HG03196 (cell line): ENCODE measurements around the gene RCHY1.
"Not testable (repeated sequence)": the region's sequence is repeated elsewhere in the genome, so short reads cannot be mapped to it uniquely, and the experiment has no call there.

Experiments
- ATAC-seq: cut with Tn5 transposase; IDR thresholded peaks from one replicate; pipeline ENCODE4 v1.9.1; 2021; ENCODE audit not compliant: unreplicated experiment

Gene RCHY1

DNA sequence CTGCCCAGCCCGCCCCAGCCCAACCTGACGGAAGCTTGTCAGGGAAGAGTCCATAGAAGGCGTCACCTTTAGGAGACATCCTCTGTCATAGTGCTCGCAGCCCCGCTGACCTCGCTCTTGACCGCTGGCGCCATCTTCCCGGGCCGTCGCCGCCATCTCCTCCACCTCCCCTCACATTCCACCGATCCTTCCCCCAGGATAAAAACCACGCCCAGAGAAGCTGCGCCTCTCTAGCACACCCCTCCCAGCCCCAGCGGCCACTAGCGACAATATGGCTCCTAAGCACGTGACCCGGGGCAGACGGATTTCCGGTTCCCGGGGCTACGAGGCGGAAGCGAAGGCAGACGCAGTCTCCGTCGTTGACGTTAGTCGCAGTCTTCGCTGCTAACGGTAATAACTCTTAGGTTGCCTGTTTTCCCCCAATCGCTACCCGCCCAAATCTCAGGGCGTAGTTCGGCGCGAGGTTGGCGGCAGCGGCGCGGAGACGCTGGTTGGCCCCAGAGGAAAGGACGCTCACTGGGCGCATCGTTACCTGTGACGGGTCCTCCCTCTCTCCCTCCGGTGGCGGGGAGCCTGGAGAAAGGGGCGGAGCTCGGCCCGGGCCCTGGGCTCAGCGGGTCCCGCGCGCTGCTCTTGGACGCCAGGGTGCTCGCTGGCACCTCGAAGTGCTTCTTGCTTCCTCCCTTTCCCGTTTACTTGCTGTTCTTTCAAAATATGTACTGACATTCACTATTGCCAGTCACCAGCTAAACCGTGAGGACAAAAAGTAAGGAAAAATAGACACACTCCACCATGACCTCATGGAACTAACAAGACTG lies at the start of gene RCHY1, which contains the start of gene THAP6:
TSS of gene RCHY1 (minus strand) at position 273 of the 818 bp plus-strand sequence. CDS start at position 156, 117 bp downstream.
TSS of gene THAP6 (plus strand) at position 343 of the 818 bp plus-strand sequence. CDS start 980 bp downstream, outside the sequence.
- ATAC-seq, result peak; percentile 95

DNA sequence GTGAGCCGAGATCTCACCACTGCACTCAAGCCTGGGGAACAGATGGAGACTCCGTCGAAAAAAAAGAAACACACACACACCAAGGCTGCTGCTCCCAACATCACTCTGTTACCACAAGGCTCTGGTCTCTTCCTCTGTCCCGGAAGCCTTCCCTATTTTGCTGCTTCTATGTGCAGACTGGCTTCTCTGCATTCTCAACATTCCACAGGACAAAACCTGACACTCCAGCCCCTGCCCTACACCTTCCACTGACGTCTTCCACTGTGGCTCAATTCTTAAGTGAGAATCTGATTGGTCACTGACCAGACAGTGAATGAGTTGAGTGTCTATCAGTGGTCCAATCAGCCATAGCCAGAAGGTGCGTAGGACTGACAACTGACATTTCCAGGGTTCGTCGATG lies 47.6 kb upstream of the RCHY1 start:
- no peak for ATAC-seq

DNA sequence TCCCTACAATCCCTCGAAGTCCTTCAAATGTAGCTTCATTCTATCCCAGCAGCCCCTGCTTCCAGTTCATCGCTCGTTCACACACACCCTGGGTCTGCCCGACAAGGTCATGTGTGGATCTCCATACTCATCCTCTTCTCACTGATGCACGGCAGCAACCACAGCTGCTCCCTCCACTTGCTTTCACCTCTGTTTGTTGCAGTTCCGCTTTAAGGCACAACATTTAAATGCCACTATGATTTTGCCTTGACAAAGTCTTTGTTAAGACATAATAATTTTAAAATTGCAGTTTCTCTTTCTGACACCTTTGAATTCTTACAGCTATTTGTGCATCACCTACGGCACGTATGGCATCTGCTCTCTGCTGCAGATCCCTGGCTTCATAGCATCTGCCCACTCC lies 43.5 kb upstream of the RCHY1 start:
- no peak for ATAC-seq

DNA sequence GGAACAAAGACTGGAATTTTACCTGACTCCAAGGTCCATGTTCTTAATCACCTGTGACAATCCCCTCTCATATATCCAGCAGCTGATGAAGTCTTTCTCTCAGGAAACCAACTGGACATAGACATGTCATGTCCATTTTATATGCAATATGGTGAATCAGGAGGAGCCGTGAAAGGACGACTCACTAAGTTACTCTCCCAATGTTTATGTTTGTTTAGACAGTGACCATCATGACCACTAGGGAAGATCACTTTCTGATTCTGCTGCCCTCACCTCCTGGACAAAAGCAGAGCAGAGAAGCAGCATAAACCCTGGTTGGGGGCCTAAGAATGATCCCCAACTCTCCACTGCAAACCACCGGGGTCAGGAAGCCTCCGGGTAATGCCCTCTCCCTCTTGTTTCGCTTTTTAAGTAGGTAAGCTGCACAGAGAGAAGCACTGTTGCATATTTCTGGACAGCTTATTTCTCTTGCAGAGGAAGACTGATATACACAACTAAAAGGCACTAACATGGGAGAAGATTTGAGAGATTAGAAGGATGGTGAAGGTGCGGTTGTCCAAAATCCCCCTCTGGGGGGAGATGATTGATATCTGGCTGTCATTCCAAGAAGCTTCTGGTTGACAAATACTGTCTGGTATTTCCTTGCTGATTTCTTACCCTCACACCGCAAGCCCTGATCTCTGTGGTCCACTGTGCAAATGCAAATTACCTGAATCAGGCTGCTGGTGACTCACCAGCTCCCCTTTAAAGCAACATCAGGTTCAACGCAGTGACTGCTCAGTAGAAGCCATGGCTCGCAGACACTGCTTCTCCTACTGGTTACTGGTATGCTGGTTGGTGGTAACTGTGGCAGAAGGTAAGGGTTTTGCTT lies 41.3 kb upstream of the RCHY1 start, which contains the start of gene ODAPH:
TSS of gene ODAPH (plus strand) at position 773 of the 871 bp plus-strand sequence. CDS start at position 790, 17 bp downstream.
- peak; percentile 91 for ATAC-seq

DNA sequence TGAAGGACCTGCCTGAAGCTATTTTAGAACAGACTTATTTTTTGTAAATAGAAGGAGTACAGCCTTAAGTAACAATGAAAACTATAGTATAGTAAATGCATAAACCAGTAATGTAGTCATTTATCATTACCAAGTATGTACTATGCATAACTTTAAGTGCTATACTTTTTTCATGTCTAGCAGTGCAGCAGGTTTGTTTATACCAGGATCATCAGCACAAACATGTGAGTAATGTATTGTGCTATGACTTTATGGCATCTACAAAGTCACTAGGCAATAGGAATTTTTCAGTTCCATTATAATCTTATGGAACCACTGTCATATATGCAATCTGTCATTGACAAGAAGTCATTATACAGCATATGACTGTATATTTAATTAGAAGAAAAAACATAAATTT lies 38.2 kb upstream of the RCHY1 start:
- ATAC-seq, result no peak

DNA sequence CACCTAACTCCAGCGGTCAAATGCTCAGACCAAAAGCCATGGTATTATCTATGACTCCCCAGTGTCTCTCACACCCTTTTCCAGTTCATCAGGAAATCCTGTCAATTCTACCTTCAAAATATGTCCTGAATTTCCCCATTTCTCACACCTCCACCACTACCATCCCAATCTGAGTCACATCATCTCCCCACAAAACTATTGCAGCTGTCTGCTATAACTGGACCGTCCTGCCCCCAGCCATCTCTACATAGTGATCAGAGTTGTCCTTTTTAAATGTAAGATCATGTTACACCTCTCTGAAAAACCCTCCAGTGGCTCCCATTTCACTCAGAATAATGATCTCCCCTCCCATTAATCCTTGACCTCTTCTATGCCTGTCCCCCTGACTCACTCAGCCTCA lies 34.8 kb upstream of the RCHY1 start:
- ATAC-seq, result no peak

DNA sequence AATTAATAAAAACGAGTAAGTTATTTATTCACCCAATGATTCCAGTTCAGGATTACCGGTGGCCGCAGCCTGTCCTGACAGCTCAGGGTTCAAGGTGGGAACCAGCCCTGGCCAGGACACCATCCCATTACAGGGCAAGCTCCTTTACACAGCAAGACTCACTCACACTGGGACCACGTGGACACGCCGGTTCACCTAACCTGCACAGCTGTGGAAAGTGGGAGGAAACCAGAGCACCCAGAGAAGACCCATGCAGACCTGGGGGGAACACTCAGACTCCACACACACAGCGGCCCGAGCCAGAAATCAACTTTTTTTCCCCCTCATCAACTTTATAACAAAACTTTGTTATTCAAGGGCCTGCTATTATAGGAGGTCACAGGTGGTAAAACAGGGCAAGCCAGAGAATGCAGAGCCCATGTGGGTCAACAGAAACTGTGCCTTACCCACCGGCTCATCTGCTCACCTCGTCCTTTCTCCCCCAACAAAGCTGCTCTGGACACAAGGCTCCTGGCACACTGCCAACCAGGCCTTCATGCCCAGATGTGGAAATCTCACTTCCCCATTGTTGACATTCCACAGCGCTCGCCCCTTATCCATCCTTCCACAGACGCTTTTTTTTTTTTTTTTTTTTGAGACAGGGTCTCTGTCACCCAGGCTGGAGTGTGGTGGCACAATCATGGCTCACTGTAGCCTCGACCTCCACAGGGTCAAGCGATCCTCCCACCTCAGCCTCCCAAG lies 33.6 kb upstream of the RCHY1 start:
- no peak for ATAC-seq

DNA sequence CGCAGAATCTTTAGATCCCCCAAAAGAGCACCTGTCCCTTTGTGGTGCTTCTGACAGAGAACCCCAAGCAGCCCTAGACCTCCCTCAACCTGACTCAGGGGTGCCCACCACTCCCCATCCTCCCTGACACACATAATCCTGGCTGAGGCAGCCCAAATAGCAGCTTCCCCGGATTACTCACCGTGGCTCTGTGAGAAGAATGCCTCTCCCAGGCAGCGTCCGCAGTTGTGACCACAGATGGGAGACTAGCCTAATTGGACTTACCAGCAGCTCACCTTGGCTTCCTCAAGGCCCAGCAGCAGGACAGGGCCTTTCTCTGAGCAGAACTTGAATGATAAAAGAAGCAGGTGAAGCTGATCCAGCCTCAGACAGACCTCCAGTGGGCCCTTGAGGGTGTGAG lies 31.3 kb upstream of the RCHY1 start:
- no peak for ATAC-seq

DNA sequence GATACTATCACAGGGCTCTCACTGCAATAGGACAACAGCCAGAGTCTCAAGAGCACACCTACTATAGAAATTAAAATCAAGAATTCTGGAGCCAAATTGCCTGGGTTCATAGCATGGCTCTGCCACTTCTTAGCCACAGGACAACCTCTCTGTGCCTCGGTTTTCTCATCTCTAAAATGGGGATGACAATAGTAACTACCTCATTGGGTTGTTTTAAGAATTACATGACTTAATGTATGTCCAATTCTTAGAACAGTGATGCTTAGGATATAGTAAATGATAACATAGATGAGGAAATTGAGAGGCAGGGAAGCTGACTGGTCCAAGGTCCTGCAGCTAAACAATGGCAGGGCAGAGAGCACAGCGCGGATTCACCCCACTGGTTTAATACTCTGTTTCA lies 30.7 kb upstream of the RCHY1 start:
- ATAC-seq, result no peak

DNA sequence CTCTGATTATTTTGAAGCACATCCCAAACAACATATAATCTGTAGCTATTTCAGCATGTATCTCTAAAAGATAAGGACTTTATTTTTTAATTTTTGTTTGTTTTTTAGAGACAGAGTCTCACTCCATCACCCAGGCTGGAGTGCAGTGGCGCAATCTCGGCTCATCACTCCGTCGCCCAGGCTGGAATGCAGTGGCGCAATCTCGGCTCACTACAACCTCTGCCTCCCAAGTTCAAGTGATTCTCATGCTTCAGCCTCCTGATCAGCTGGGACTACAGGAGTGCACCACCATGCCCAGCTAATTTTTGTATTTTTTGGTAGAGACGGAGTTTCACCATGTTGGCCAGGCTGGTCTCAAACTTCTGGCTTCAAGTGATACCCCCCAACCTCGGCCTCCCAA lies 30.0 kb upstream of the RCHY1 start:
- not testable (repeated sequence) for ATAC-seq

DNA sequence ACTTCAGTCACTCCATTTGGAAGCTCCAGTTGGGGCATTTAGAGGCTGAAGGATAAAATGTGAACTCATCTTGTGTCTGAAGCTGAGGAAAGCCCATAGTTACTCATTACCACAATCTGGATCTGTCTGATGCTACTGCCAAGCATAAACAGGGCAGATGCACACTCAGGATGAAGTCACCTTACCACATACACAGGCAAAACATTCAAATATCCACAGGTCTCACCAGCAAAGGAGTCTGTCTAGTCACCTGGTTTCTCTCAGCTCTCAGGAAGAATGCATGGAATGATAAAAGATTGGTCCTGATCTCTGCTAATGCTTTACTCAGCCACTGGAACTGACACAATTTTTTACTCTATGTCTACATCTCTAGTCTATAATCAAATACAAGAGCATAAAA lies 28.6 kb upstream of the RCHY1 start:
- ATAC-seq, result no peak

DNA sequence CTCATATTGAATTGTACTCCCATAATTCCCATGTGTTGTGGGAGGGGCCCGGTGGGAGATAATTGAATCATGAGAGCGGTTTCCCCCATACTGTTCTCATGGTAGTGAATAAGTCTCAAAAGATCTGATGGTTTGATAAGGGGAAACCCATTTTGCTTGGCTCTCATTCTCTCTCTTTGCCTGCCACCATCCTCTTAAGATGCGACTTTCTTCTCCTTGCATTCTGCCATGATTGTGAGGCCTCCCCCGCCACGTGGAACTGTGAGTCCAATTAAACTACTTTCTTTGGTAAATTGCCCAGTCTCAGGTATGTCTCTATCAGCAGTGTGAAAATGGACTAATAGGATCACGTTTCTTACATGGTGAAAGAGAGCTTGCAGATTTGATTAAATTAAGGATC lies 23.1 kb upstream of the RCHY1 start:
- not testable (repeated sequence) for ATAC-seq

DNA sequence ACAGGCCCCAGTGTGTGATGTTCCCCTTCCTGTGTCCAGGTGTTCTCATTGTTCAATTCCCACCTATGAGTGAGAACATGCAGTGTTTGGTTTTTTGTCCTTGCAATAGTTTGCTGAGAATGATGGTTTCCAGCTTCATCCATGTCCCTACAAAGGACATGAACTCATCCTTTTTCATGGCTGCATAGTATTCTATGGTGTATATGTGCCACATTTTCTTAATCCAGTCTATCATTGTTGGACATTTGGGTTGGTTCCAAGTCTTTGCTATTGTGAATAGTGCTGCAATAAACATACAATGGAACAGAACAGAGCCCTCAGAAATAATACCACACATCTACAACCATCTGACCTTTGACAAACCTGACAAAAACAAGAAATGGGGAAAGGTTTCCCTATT lies 19.7 kb upstream of the RCHY1 start:
- not testable (repeated sequence) for ATAC-seq

DNA sequence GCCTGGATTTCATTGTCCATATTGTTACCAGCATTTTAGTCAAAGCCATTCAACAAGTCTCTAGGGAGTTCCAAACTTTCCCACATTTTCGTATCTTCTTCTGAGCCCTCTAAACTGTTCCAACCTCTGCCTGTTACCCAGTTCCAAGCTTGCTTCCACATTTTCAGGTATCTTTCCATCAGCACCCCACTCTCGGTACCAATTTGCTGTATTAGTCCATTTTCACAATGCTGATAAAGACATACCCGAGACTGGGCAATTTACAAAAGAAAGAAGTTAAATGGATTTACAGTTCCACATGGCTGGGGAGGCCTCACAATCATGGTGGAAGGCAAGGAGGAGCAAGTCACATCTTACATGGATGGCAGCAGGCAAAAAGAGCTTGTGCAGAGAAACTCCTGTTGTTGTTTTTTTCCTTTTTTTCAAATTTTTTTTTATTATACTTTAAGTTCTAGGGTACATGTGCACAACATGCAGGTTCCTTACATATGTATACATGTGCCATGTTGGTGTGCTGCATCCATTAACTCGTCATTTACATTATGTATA lies 19.2 kb upstream of the RCHY1 start:
- ATAC-seq, result not testable (repeated sequence)

DNA sequence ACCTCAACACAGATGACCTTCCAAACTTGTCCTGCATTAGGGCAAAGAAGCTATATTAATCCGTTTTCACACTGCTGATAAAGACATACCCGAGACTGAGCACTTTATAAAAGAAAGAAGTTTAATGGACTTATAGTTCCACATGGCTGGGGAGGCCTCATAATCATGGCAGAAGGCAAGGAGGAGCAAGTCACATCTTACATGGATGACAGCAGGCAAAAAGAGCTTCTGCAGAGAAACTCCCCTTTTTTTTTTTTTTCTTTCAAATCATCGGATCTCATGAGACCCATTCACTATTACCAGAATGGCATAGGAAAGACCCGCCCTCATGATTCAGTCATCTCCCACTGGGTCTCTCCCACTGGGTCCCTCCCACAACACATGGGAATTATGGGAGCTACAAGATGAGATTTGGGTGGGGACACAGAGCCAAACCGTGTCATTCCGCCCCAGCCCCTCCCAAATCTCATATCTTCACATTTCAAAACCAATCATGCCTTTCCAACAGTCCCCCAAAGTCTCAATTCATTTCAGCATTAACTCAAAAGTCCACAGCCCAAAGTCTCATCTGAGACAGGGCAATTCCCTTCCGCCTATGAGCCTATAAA lies 17.4 kb upstream of the RCHY1 start:
- ATAC-seq, result not testable (repeated sequence)

DNA sequence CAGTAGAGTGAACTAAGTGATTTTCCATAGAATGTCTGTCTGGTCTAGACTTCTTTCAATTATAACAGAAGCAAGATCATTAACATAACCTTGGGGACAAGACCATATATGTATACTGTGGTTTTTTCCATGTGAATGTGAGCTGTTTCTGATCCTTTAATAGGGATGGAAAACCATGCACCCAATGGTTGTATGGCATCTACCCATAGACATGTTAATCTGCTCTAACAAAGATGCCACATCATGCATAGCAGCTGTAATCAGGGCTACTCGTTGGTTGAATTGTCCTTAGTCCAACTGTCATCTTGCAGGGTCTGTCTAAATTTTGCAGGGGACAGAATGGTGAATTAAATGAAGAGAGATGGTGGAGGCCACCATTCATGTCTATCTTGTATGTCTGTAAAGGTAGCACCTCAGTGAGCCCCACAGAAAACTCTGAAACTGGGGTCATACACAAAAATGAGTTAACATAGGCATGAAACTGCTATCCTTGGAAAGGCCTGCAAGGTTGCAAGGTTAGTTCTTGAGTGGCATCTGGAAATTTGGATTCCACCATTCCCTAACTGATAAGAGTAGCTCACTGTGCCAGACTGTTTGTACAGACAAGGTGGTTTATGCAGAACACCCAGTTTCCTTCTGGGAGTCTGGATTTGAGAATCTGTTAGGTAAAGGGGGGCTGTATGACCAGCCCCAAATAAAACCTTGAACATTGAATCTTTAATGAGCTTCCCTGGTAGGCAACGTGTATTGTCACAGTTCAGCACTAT lies 16.5 kb upstream of the RCHY1 start:
- ATAC-seq, result no peak

DNA sequence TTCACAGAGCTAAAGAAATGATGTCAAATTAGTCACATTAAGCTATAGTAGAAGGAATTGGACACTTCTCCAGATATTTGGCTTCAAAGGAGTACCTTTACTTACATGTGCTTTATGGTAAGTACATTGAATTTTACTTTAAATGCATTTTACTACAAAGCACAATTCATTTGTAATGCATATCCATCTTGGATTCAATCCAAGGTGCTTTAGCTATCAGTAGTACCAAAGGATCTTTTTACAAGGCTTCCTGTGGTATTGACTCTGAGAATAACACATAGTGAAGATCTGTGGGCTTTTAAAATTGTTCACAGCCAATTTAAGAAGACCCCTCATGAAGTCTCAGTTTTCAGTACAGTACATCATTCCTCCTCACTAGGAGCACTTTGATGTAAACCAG lies 13.3 kb upstream of the RCHY1 start:
- ATAC-seq, result no peak

DNA sequence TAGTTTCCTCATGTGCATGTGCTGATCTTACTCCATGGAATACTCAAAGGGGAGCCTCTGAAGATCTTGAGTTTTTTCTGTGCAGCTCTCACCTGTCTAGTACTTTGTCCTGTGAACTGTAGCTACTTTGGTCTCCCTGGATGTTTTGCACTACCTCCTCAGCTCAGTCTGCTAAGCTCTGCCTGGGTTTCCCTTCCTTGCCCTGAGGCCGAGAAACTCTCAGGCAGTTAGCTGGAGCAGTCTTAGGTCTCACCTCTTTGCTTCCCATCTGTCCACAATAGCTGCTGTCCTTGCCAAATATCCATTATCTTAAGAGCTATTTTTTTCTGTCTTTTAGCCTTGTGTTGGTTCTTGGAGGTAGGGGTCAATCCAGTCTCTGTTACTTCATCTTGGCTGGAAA lies 11.7 kb upstream of the RCHY1 start:
- ATAC-seq, result no peak

DNA sequence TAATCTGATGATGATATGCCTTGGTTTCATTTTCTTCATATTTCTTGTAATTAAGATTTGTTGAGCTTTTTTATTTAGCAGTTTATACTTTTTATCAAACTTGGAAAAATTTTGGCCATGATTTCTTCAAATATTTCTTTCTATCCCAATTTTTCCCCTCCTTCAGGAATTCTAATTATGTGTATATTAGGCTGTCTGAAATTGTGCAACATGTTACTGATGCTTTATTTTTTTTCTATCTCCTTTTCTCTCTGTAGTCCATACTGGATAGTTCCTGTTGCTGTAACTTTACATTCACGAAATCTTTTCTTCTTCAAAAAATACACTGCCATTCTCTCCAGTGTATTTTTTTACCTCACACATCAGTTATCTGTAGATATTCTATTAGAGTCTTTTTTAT lies 10.9 kb upstream of the RCHY1 start:
- ATAC-seq, result no peak

DNA sequence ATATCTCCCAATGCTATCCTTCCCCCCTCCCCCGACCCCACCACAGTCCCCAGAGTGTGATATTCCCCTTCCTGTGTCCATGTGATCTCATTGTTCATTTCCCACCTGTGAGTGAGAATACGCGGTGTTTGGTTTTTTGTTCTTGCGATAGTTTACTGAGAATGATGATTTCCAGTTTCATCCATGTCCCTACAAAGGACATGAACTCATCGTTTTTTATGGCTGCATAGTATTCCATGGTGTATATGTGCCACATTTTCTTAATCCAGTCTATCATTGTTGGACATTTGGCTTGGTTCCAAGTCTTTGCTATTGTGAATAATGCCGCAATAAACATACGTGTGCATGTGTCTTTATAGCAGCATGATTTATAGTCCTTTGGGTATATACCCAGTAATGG lies 5.2 kb upstream of the RCHY1 start:
- ATAC-seq, result not testable (repeated sequence)
